ENCODE results near the gene OOSP3.

OOSP3 gene

DNA sequence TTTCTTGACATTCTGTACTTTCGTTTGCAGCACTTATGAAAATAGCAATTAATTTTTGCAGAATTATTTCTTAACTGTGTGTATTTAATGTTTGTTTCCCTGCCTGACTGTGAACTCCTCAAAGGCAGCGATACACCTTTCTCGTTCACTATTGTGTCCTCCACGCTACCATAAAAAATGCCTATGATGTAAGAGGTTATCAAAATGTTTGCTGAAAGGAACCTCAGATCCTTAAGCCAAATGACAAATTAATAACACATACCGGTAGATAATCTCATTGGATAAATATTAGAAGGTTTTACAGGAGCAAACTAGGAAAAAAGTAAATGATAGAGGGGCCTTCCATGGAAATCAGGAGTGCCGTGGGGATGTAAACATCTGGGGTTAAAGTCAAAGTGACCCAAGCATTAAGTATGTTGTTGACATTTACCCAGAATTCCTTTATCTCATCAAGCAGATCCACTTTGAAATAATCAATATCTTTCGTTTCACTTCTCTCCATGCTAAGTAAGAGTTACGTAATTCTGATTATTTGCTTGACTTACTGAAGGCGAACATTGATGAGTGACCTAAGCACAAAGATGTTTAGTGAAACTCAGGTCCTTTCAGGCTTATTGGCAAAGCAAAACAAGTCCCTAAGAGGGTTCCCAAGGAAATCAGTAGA is 2.6 kb upstream of the OOSP3 start:
- H3K79me2 ChIP-seq (ENCODE audit: insufficient read depth, low read depth), result no peaks in the 10 kb centered on the region
- H3K36me3 ChIP-seq (ENCODE audit: insufficient read depth), result no peaks in the 10 kb centered on the region
- TF ChIP-seq, protein P1, sequence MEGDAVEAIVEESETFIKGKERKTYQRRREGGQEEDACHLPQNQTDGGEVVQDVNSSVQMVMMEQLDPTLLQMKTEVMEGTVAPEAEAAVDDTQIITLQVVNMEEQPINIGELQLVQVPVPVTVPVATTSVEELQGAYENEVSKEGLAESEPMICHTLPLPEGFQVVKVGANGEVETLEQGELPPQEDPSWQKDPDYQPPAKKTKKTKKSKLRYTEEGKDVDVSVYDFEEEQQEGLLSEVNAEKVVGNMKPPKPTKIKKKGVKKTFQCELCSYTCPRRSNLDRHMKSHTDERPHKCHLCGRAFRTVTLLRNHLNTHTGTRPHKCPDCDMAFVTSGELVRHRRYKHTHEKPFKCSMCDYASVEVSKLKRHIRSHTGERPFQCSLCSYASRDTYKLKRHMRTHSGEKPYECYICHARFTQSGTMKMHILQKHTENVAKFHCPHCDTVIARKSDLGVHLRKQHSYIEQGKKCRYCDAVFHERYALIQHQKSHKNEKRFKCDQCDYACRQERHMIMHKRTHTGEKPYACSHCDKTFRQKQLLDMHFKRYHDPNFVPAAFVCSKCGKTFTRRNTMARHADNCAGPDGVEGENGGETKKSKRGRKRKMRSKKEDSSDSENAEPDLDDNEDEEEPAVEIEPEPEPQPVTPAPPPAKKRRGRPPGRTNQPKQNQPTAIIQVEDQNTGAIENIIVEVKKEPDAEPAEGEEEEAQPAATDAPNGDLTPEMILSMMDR (conservative IDR thresholded peaks at IDR 0.05; ENCODE audit: low read depth, low read length), result no peak
- H3K4me3 ChIP-seq (IDR thresholded peaks at IDR 0.05; ENCODE audit: insufficient read depth, low read depth, low read length), result no peak overlapping the region
- H3K9ac ChIP-seq, result no peak overlapping the region
- no peak overlapping the region for H3K27ac ChIP-seq
- no peak overlapping the region for H2AFZ ChIP-seq (ENCODE audit: low read depth)
- H3K4me1 ChIP-seq (ENCODE audit: low read depth, poor library complexity, severe bottlenecking), result no peaks in the 10 kb centered on the region
- no peaks in the 10 kb centered on the region for H3K27me3 ChIP-seq (ENCODE audit: insufficient read depth, low read depth)
- no peaks in the 10 kb centered on the region for H4K20me1 ChIP-seq (ENCODE audit: insufficient read depth)
- H3K4me2 ChIP-seq, result no peak overlapping the region

DNA sequence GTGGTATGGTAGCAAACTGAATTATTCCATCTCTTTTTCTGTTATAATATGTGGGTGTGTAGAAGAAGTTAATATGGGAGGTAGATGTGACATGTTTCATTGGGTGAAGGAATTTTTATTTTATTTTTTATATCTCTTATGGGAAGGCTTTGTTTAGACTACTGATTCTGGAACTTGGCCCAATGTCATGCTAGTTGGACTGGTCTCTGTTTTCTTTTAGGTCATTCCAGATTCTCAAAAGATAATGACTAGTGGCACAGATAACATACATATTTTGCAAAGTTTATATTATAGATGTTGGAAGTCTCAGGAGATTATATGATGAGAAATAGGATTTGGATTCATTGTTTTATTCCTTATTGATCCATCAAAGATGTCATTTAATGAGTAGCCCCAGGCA is 1.3 kb upstream of the OOSP3 start:
- Histone ChIP-seq H2AFZ (ENCODE audit: low read depth) (no peak overlapping the region), H3K4me2 (no peak overlapping the region), H3K9ac (no peak overlapping the region), H3K27ac (no peak overlapping the region), H3K4me3 (IDR thresholded peaks at IDR 0.05; ENCODE audit: insufficient read depth, low read depth, low read length) (no peak overlapping the region), H3K27me3 (ENCODE audit: insufficient read depth, low read depth) (no peaks in the 10 kb centered on the region), H4K20me1 (ENCODE audit: insufficient read depth) (no peaks in the 10 kb centered on the region), H3K79me2 (ENCODE audit: insufficient read depth, low read depth) (no peaks in the 10 kb centered on the region), H3K36me3 (ENCODE audit: insufficient read depth) (no peaks in the 10 kb centered on the region), H3K4me1 (ENCODE audit: low read depth, poor library complexity, severe bottlenecking) (no peaks in the 10 kb centered on the region)
- TF ChIP-seq, protein P1 (conservative IDR thresholded peaks at IDR 0.05; ENCODE audit: low read depth, low read length), result no peak

DNA sequence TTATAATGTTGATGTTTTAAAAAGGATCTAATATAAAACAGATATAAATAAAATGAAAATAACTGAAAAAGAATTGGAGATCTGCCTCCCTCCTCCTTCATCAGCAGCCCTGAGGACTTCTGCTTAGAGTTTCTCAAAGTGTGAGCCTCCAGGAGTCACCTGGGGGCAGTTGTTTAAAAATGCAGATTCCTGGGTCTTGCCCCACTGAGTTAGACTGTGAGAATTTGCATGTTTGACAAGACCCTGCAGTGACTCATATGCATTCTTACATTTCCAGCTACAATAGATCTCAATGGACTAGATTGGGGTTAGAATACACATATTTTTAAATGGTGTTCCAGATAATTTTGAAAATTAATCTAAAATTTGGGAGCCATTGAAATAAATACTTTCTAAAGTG is 798 bp upstream of the OOSP3 start:
- H3K27ac ChIP-seq, result no peak overlapping the region
- no peaks in the 10 kb centered on the region for H3K79me2 ChIP-seq (ENCODE audit: insufficient read depth, low read depth)
- H3K4me1 ChIP-seq (ENCODE audit: low read depth, poor library complexity, severe bottlenecking), result no peaks in the 10 kb centered on the region
- H3K9ac ChIP-seq, result no peak overlapping the region
- no peaks in the 10 kb centered on the region for H4K20me1 ChIP-seq (ENCODE audit: insufficient read depth)
- no peaks in the 10 kb centered on the region for H3K36me3 ChIP-seq (ENCODE audit: insufficient read depth)
- no peaks in the 10 kb centered on the region for H3K27me3 ChIP-seq (ENCODE audit: insufficient read depth, low read depth)
- no peak overlapping the region for H3K4me3 ChIP-seq (IDR thresholded peaks at IDR 0.05; ENCODE audit: insufficient read depth, low read depth, low read length)
- H2AFZ ChIP-seq (ENCODE audit: low read depth), result no peak overlapping the region
- TF ChIP-seq, protein P1 (conservative IDR thresholded peaks at IDR 0.05; ENCODE audit: low read depth, low read length), result no peak
- no peak overlapping the region for H3K4me2 ChIP-seq

DNA sequence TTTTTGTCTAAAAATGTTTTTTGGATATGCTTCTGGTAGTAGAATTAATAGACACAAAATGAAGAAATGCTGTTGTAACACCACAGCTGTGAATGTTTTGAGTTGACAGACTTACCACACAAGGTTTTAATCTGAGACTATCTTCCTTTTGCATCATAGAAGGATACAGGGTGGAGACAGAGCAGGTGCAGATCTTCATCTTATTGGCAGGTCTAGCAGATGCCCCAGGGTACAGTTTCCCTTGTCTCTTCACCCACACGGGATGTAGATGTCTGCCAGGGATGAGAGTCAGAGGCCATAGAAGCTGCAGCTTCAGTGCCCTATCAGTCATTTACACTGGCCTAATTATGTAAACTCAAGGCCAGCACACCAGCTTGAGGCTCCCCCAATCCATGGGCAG is 985 bp downstream of the OOSP3 start:
- Histone ChIP-seq H3K4me2 (no peak overlapping the region), H3K4me3 (IDR thresholded peaks at IDR 0.05; ENCODE audit: insufficient read depth, low read depth, low read length) (no peak overlapping the region), H3K79me2 (ENCODE audit: insufficient read depth, low read depth) (no peaks in the 10 kb centered on the region), H2AFZ (ENCODE audit: low read depth) (no peak overlapping the region), H3K27ac (no peak overlapping the region), H3K4me1 (ENCODE audit: low read depth, poor library complexity, severe bottlenecking) (no peaks in the 10 kb centered on the region), H3K9ac (no peak overlapping the region), H4K20me1 (ENCODE audit: insufficient read depth) (no peaks in the 10 kb centered on the region), H3K27me3 (ENCODE audit: insufficient read depth, low read depth) (no peaks in the 10 kb centered on the region), H3K36me3 (ENCODE audit: insufficient read depth) (no peaks in the 10 kb centered on the region)
- TF ChIP-seq, protein P1 (conservative IDR thresholded peaks at IDR 0.05; ENCODE audit: low read depth, low read length), result no peak

Measured in KMS-11 (cell line).